ENCODE results near the gene FAM184B.

GRCh38 chr4:17761062-17761461 lies 20.4 kb downstream of the FAM184B start:
- TF ChIP-seq CTCF (IDR thresholded peaks at IDR 0.05 in 2 of 3, conservative IDR thresholded peaks at IDR 0.05 in 1 of 3; ENCODE audit: borderline replicate concordance in 1 of 3, insufficient read depth in 1 of 3, low read depth in 2 of 3, low read length in 2 of 3) = no peak
- no peak for TF ChIP-seq RAD21 (IDR thresholded peaks at IDR 0.05; ENCODE audit: low read depth)
- no peak for TF ChIP-seq POLR2A (IDR thresholded peaks at IDR 0.05; ENCODE audit: borderline replicate concordance, extremely low read depth, insufficient read depth, insufficient read length)
- TF ChIP-seq POLR2AphosphoS5 (IDR thresholded peaks at IDR 0.05; ENCODE audit: low read depth, low read length) = no peak
- no peak for TF ChIP-seq EZH2phosphoT487 (IDR thresholded peaks at IDR 0.05; ENCODE audit: borderline replicate concordance)
- TF ChIP-seq EZH2 (IDR thresholded peaks at IDR 0.05) = no peak
- TF ChIP-seq REST (IDR thresholded peaks at IDR 0.05; ENCODE audit: low read depth) = no peak
- no peak for TF ChIP-seq TCF7L2 (IDR thresholded peaks at IDR 0.05; ENCODE audit: borderline replicate concordance, extremely low read depth, insufficient read depth, insufficient read length)
- TF ChIP-seq SP1 (IDR thresholded peaks at IDR 0.05; ENCODE audit: low read depth) = no peak
- no peak for TF ChIP-seq EGR1 (IDR thresholded peaks at IDR 0.05; ENCODE audit: low read depth)

Data from HCT116 (cell line).